GM21576 (cell line): ENCODE results near the gene PER2.

ENCODE experiments used
- ATAC-seq: cut with Tn5 transposase; IDR thresholded peaks from one replicate; pipeline ENCODE4 v1.9.1; 2021; ENCODE audit warnings: mild to moderate bottlenecking, moderate library complexity; ENCODE audit not compliant: unreplicated experiment

Gene PER2

GRCh38 chr2:238250896-238251295, 37.5 kb downstream of the PER2 start:
- ATAC-seq: no peak

- no peak for ATAC-seq
Observed at GRCh38 chr2:238247841-238248453, 40.5 kb downstream of the PER2 start.

GRCh38 chr2:238247002-238247822, 41.2 kb downstream of the PER2 start:
- no peak for ATAC-seq

- ATAC-seq: no peak
Observed at GRCh38 chr2:238244151-238244550, 44.3 kb downstream of the PER2 start.

GRCh38 chr2:238243496-238244076, 44.8 kb downstream of the PER2 start:
- no peak for ATAC-seq

- ATAC-seq: no peak
Observed at GRCh38 chr2:238242731-238243495, 45.5 kb downstream of the PER2 start.

GRCh38 chr2:238241970-238242369, 46.4 kb downstream of the PER2 start:
- no peak for ATAC-seq

GRCh38 chr2:238240757-238241711, 47.4 kb downstream of the PER2 start:
- ATAC-seq: no peak

- peak; percentile 88 for ATAC-seq
Observed at GRCh38 chr2:238239863-238240756, 48.3 kb downstream of the PER2 start, which contains the start of gene HES6. Gene HES6, minus strand, starts transcription at chr2:238240038. Its CDS starts 133 bp downstream, at chr2:238239905.

- ATAC-seq: peak; percentile 5
Observed at GRCh38 chr2:238239543-238239862, 48.9 kb downstream of the PER2 start.

- ATAC-seq: no peak
Observed at GRCh38 chr2:238238766-238239542, 49.5 kb downstream of the PER2 start.

GRCh38 chr2:238238311-238238765, 50.1 kb downstream of the PER2 start:
- ATAC-seq: no peak

GRCh38 chr2:238237431-238238135, 50.8 kb downstream of the PER2 start:
- ATAC-seq: no peak

- ATAC-seq: no peak
Observed at GRCh38 chr2:238236571-238236970, 51.8 kb downstream of the PER2 start.

GRCh38 chr2:238235856-238236255, 52.6 kb downstream of the PER2 start:
- ATAC-seq: no peak

GRCh38 chr2:238235331-238235732, 53.1 kb downstream of the PER2 start:
- no peak for ATAC-seq

- no peak for ATAC-seq
Observed at GRCh38 chr2:238233625-238234024, 54.8 kb downstream of the PER2 start.

- no peak for ATAC-seq
Observed at GRCh38 chr2:238231809-238232208, 56.6 kb downstream of the PER2 start.
